GM23338 (cell line): ENCODE data around the gene NPEPL1. TPM values are rescaled to one million over a fixed set of nuclear protein-coding genes. Genes with fewer than 3 reads are reported as not detected.

ENCODE experiments used
- ATAC-seq: fragments of 200-7000 bp; cut with Tn5 transposase; 3 replicates; pipeline ENCODE4 v1.9.1; 2020
- DNase-seq: peaks from one replicate; pipeline ENCODE4 v3.0.0-alpha.2; 2015; ENCODE audit warnings: low spot score
- H2AFZ ChIP-seq: fragments of 200-600 bp; sonication (generic); 2 replicates; pipeline ENCODE4 v1.8.0; 2016; ENCODE audit warnings: antibody characterized with exemption, mild to moderate bottlenecking, moderate library complexity
- H3F3A ChIP-seq: fragments of 200-600 bp; sonication (generic); replicated peaks from 2 replicates; pipeline ENCODE4 v1.8.0; 2017; ENCODE audit warnings: antibody characterized with exemption, mixed run types, low read depth
- H3K27ac ChIP-seq: fragments of 200-600 bp; sonication (generic); 2 replicates; pipeline ENCODE4 v1.6.1; 2016; ENCODE audit warnings: low read depth
- H3K27me3 ChIP-seq: fragments of 200-600 bp; sonication (generic); 2 replicates; pipeline ENCODE4 v1.8.0; 2016; ENCODE audit warnings: mild to moderate bottlenecking, mixed run types, moderate library complexity; ENCODE audit not compliant: insufficient read depth
- H3K36me3 ChIP-seq: fragments of 200-600 bp; sonication (generic); 2 replicates; pipeline ENCODE4 v1.8.0; 2016; ENCODE audit warnings: mild to moderate bottlenecking; ENCODE audit not compliant: insufficient read depth
- H3K4me1 ChIP-seq: fragments of 200-600 bp; sonication (generic); 2 replicates; pipeline ENCODE4 v1.8.0; 2016; ENCODE audit warnings: mild to moderate bottlenecking, moderate library complexity; ENCODE audit not compliant: insufficient read depth
- H3K4me2 ChIP-seq: fragments of 200-600 bp; sonication (generic); 2 replicates; pipeline ENCODE4 v1.7.1; 2017; ENCODE audit warnings: mixed run types
- H3K4me3 ChIP-seq: fragments of 200-600 bp; sonication (generic); 2 replicates; pipeline ENCODE4 v1.6.1; 2016; ENCODE audit warnings: mixed run types
- H3K79me2 ChIP-seq: fragments of 200-600 bp; sonication (generic); replicated peaks from 2 replicates; pipeline ENCODE4 v1.8.0; 2017; ENCODE audit warnings: mild to moderate bottlenecking; ENCODE audit not compliant: insufficient read depth
- H3K9me2 ChIP-seq: fragments of 200-600 bp; sonication (generic); 2 replicates; pipeline ENCODE4 v1.8.0; 2017; ENCODE audit not compliant: insufficient read depth
- H4K20me1 ChIP-seq: fragments of 200-600 bp; sonication (generic); replicated peaks from 2 replicates; pipeline ENCODE4 v1.8.0; 2017; ENCODE audit warnings: mild to moderate bottlenecking; ENCODE audit not compliant: insufficient read depth
- H3K27ac Mint-ChIP-seq: 2 replicates; pipeline ENCODE4 v1.8.0; 2020; ENCODE audit warnings: inconsistent platforms, mild to moderate bottlenecking, moderate library complexity, mixed read lengths
- H3K27me3 Mint-ChIP-seq: 3 replicates; pipeline ENCODE4 v1.8.0; 2022; ENCODE audit warnings: low read depth, mild to moderate bottlenecking, moderate library complexity, mixed read lengths, inconsistent platforms; ENCODE audit not compliant: insufficient read depth, poor library complexity
- H3K36me3 Mint-ChIP-seq: 3 replicates; pipeline ENCODE4 v1.8.0; 2021; ENCODE audit warnings: low read depth, mild to moderate bottlenecking, inconsistent platforms, moderate library complexity, mixed read lengths
- H3K4me1 Mint-ChIP-seq: 3 replicates; pipeline ENCODE4 v1.8.0; 2020; ENCODE audit warnings: mild to moderate bottlenecking, inconsistent platforms, mixed read lengths
- H3K4me3 Mint-ChIP-seq: 3 replicates; pipeline ENCODE4 v1.8.0; 2021; ENCODE audit warnings: moderate library complexity, mild to moderate bottlenecking, inconsistent platforms, mixed read lengths
- H3K9me3 Mint-ChIP-seq: 3 replicates; pipeline ENCODE4 v1.8.0; 2020; ENCODE audit warnings: moderate library complexity, mild to moderate bottlenecking, inconsistent platforms, mixed read lengths
- CREB1 ChIP-seq: fragments of 250-450 bp; sonication (Bioruptor Pico); IDR thresholded peaks from 2 replicates; pipeline ENCODE4 v1.5.0; 2020; ENCODE audit warnings: low read depth, mild to moderate bottlenecking, moderate library complexity
- CTCF ChIP-seq, 2 experiments: fragments of 200-600 bp in 1 of 2; sonication (generic) in 1 of 2; conservative IDR thresholded peaks; 2 replicates each; pipeline versions ENCODE4 v1.5.1 to v1.6.1; 2016 to 2017; ENCODE audit warnings: antibody characterized with exemption in 2 of 2, low read depth in 2 of 2, mild to moderate bottlenecking in 2 of 2, moderate library complexity in 1 of 2
- EZH2 ChIP-seq: fragments of 200-600 bp; sonication (generic); IDR thresholded peaks from one replicate; pipeline ENCODE4 v1.8.0; 2017; ENCODE audit warnings: antibody characterized with exemption, mild to moderate bottlenecking, low read depth; ENCODE audit not compliant: unreplicated experiment
- EZH2phosphoT487 ChIP-seq: fragments of 200-600 bp; sonication (generic); IDR thresholded peaks from one replicate; pipeline ENCODE4 v1.8.1; 2018; ENCODE audit warnings: antibody characterized with exemption; ENCODE audit not compliant: unreplicated experiment
- JUNB ChIP-seq: IDR thresholded peaks from one replicate; pipeline ENCODE4 v1.6.1; 2016; ENCODE audit warnings: antibody characterized with exemption; ENCODE audit not compliant: unreplicated experiment
- NANOG ChIP-seq: IDR thresholded peaks from 2 replicates; pipeline ENCODE4 v1.6.1; 2016; ENCODE audit warnings: antibody characterized with exemption, borderline replicate concordance
- POLR2AphosphoS5 ChIP-seq: IDR thresholded peaks from 2 replicates; pipeline ENCODE4 v1.6.1; 2016; ENCODE audit warnings: antibody characterized with exemption, low read depth
- REST ChIP-seq: IDR thresholded peaks from one replicate; pipeline ENCODE4 v1.6.1; 2018; ENCODE audit warnings: antibody characterized with exemption; ENCODE audit not compliant: unreplicated experiment
- STAT1 ChIP-seq: IDR thresholded peaks from one replicate; pipeline ENCODE4 v1.6.1; 2016; ENCODE audit warnings: antibody characterized with exemption; ENCODE audit not compliant: unreplicated experiment
- ZNF114 ChIP-seq: fragments of 250-450 bp; sonication (Bioruptor Pico); IDR thresholded peaks from 2 replicates; pipeline ENCODE4 v1.5.0; 2020; ENCODE audit warnings: mild to moderate bottlenecking, moderate library complexity
- ZNF331 ChIP-seq: fragments of 250-450 bp; sonication (Bioruptor Pico); IDR thresholded peaks from 2 replicates; pipeline ENCODE4 v1.5.0; 2020; ENCODE audit warnings: low read depth, mild to moderate bottlenecking, moderate library complexity
- polyA plus RNA-seq: library from polyadenylated mRNA; unstranded; fragments of >200 nt; fragmentation: Nextera tagmentation; extraction: Ambion mirVana; gene quantifications from 2 replicates; pipeline ENCODE4 v1.2.1, GENCODE V29; 2016
- total RNA-seq: library from RNA; depleted of rRNA; stranded (reverse); fragments of >200 nt; shearing (Covaris generic); gene quantifications from 2 replicates; pipeline ENCODE4 v1.2.3, GENCODE V29; 2014

Gene NPEPL1
- total and polyA plus RNA-seq, 2 experiments from 2014 or later, result 23.5 to 30.0 TPM

GRCh38 chr20:58654337-58654736, 38.3 kb upstream of the NPEPL1 start:
- Histone ChIP-seq H3F3A (no peaks in the 10 kb centered on the region), H3K9me2 (no peaks in the 10 kb centered on the region), H3K27ac (no peak overlapping the region; the same call in 1 of the 2 replicates), H4K20me1 (no peaks in the 10 kb centered on the region), H3K79me2 (peaks cover 76% of the 10 kb centered on the region), H3K4me3 (peak overlapping the region; percentile 55), H2AFZ (no peak overlapping the region), H3K4me2 (peak overlapping the region; percentile 78), H3K4me1 (peaks cover 64% of the 10 kb centered on the region), H3K36me3 (no peaks in the 10 kb centered on the region), H3K27me3 (peaks cover 5% of the 10 kb centered on the region; the same call in 1 of the 2 replicates)
- Mint-ChIP-seq H3K4me1 (peaks cover 55% of the 10 kb centered on the region), H3K4me3 (peak overlapping the region; percentile 37; the same call in 1 of the 3 replicates), H3K36me3 (peaks cover 3% of the 10 kb centered on the region; the same call in 1 of the 3 replicates), H3K9me3 (peaks cover 3% of the 10 kb centered on the region; the same call in 2 of the 3 replicates), H3K27me3 (peaks cover 9% of the 10 kb centered on the region), H3K27ac (no peak overlapping the region)
- ATAC-seq (no peak), DNase-seq (no peak)
- TF ChIP-seq CTCF (conservative IDR thresholded peaks at IDR 0.05; ENCODE audit: low read depth in 2 of 2), result no peak
- TF ChIP-seq POLR2AphosphoS5, result no peak
- TF ChIP-seq EZH2, result no peak
- no peak for TF ChIP-seq REST
- no peak for TF ChIP-seq NANOG
- no peak for TF ChIP-seq CREB1 (CRISPR knock-in tag)
- no peak for TF ChIP-seq JUNB
- TF ChIP-seq ZNF331 (CRISPR knock-in tag), result no peak

GRCh38 chr20:58655328-58656107, 37.1 kb upstream of the NPEPL1 start:
- peak overlapping the region; percentile 70 for H3K27ac ChIP-seq
- H3K4me3 Mint-ChIP-seq, result peak overlapping the region; percentile 42; the same call in 2 of the 3 replicates
- peaks cover 6% of the 10 kb centered on the region for H3K27me3 Mint-ChIP-seq
- peaks cover 76% of the 10 kb centered on the region for H3K4me1 ChIP-seq
- ATAC-seq (no peak), DNase-seq (no peak)
- H3F3A ChIP-seq, result no peaks in the 10 kb centered on the region
- H3K4me1 Mint-ChIP-seq, result peaks cover 66% of the 10 kb centered on the region
- peaks cover 3% of the 10 kb centered on the region; the same call in 2 of the 3 replicates for H3K9me3 Mint-ChIP-seq
- H3K9me2 ChIP-seq, result no peaks in the 10 kb centered on the region
- H2AFZ ChIP-seq, result no peak overlapping the region
- H3K79me2 ChIP-seq, result peaks cover 88% of the 10 kb centered on the region
- H4K20me1 ChIP-seq, result no peaks in the 10 kb centered on the region
- peak overlapping the region; percentile 80 for H3K27ac Mint-ChIP-seq
- peak overlapping the region; percentile 78 for H3K4me2 ChIP-seq
- peak overlapping the region; percentile 55; the same call in 1 of the 2 replicates for H3K4me3 ChIP-seq
- no peaks in the 10 kb centered on the region for H3K27me3 ChIP-seq
- peaks cover 9% of the 10 kb centered on the region; the same call in 2 of the 3 replicates for H3K36me3 Mint-ChIP-seq
- no peaks in the 10 kb centered on the region for H3K36me3 ChIP-seq
- TF ChIP-seq ZNF114 (CRISPR knock-in tag) (no peak), EZH2 (no peak), CREB1 (CRISPR knock-in tag) (no peak), POLR2AphosphoS5 (no peak), REST (no peak), EZH2phosphoT487 (no peak), JUNB (no peak), CTCF (conservative IDR thresholded peaks at IDR 0.05; ENCODE audit: low read depth in 2 of 2) (no peak), STAT1 (no peak)
